Cardiac fibroblast (primary cell): Measurements from ENCODE around the gene DPP6.
"Not testable (repeated sequence)": the region's sequence is repeated elsewhere in the genome, so short reads cannot be mapped to it uniquely, and the experiment has no call there.

ENCODE experiments used
- DNase-seq, 2 donors: peaks; one replicate each; pipeline versions ENCODE4 v3.0.0 to v3.0.0-alpha.2; 2010; ENCODE audit warnings: low read depth in 2 of 2
- H3K4me3 ChIP-seq, 2 donors: replicated peaks in 1 of 2; 1 replicate in 1 of 2; 2 replicates in 1 of 2; pipeline ENCODE4 v1.5.1; 2011; ENCODE audit warnings: low read depth in 2 of 2, low read length in 2 of 2, mild to moderate bottlenecking in 2 of 2, moderate library complexity in 1 of 2
- CTCF ChIP-seq: IDR thresholded peaks from one replicate; pipeline ENCODE4 v1.5.1; 2011; ENCODE audit warnings: low read depth, mild to moderate bottlenecking, low read length, inconsistent platforms

Gene DPP6

GRCh38 chr7:154929006-154929726, 877.0 kb downstream of the DPP6 start:
- DNase-seq: peak in 1 of 2 donors; percentile 7
- H3K4me3 ChIP-seq: peak overlapping the region; percentile 59 to 65
- no peak for TF ChIP-seq CTCF

- DNase-seq: peak in 1 of 2 donors; percentile 27
- no peak for TF ChIP-seq CTCF
Measured at GRCh38 chr7:154931906-154932305, 879.7 kb downstream of the DPP6 start.

GRCh38 chr7:154934353-154934952, 882.3 kb downstream of the DPP6 start:
- H3K4me3 ChIP-seq, DNase-seq: not testable (repeated sequence)

More at GRCh38 chr7:154931906-154932305, 879.7 kb downstream of the DPP6 start:
- H3K4me3 ChIP-seq: no peak overlapping the region

- no peak for DNase-seq
- H3K4me3 ChIP-seq: no peak overlapping the region
- no peak for TF ChIP-seq CTCF
Measured at GRCh38 chr7:154937837-154938236, 885.6 kb downstream of the DPP6 start.

GRCh38 chr7:154942691-154943090, 890.5 kb downstream of the DPP6 start:
- no peak overlapping the region for H3K4me3 ChIP-seq
- no peak for TF ChIP-seq CTCF
- DNase-seq: no peak
